Endothelial cell of umbilical vein (primary cell): Measurements from ENCODE around the gene INHBB.

Source experiments
- EZH2 ChIP-seq: IDR thresholded peaks from 2 replicates; pipeline ENCODE4 v1.6.1; 2012; ENCODE audit warnings: borderline replicate concordance, low read depth, mild to moderate bottlenecking, moderate library complexity, low read length, inconsistent platforms; ENCODE audit not compliant: severe bottlenecking
- MYC ChIP-seq: IDR thresholded peaks from one replicate; pipeline ENCODE4 v1.6.1; 2011; ENCODE audit warnings: mild to moderate bottlenecking, low read depth, low read length
- POLR2A ChIP-seq: IDR thresholded peaks from 2 replicates; pipeline ENCODE4 v1.6.1; 2012; ENCODE audit warnings: low read depth, mild to moderate bottlenecking, control low read depth, low read length
- TF ChIP-seq, protein P1 (sequence below), 2 donors: IDR thresholded peaks; 1 replicate in 1 of 2; 2 replicates in 1 of 2; pipeline ENCODE4 v1.5.1; 2011; ENCODE audit warnings: low read length in 2 of 2, mild to moderate bottlenecking in 2 of 2, moderate library complexity in 2 of 2, control low read depth in 1 of 2, inconsistent platforms in 1 of 2, low read depth in 1 of 2; ENCODE audit not compliant: insufficient read depth in 1 of 2; ENCODE audit errors: extremely low read depth in 1 of 2

DNA sequence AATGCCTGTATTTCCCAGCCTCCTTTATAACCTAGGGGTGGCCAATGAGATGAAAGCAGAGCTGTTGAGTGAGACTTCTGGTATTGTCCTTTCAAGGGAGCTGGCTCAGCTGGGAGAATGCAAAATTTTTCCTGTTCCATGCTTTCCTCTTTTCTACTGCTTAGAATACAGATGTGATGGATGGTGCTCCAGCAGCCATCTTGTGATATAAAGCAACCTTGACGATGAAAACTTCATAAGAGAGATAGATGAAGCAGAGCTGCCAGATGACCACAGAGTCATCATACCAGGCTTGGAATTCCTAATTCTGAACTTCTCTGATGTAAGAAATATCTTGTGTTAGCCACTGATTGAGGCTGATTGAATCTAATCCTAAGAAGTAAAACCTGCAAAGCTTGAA lies 11.9 kb upstream of the INHBB start:
- no peak for TF ChIP-seq EZH2
- TF ChIP-seq POLR2A: no peak
- TF ChIP-seq, protein P1, sequence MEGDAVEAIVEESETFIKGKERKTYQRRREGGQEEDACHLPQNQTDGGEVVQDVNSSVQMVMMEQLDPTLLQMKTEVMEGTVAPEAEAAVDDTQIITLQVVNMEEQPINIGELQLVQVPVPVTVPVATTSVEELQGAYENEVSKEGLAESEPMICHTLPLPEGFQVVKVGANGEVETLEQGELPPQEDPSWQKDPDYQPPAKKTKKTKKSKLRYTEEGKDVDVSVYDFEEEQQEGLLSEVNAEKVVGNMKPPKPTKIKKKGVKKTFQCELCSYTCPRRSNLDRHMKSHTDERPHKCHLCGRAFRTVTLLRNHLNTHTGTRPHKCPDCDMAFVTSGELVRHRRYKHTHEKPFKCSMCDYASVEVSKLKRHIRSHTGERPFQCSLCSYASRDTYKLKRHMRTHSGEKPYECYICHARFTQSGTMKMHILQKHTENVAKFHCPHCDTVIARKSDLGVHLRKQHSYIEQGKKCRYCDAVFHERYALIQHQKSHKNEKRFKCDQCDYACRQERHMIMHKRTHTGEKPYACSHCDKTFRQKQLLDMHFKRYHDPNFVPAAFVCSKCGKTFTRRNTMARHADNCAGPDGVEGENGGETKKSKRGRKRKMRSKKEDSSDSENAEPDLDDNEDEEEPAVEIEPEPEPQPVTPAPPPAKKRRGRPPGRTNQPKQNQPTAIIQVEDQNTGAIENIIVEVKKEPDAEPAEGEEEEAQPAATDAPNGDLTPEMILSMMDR (IDR thresholded peaks at IDR 0.05; ENCODE audit: extremely low read depth in 1 of 2, insufficient read depth in 1 of 2, low read depth in 1 of 2, low read length in 2 of 2): no peak
- TF ChIP-seq MYC: no peak
